Right renal pelvis (tissue), 4 donors: ENCODE results near the gene GDF10. TPM values are rescaled to one million over a fixed set of nuclear protein-coding genes. Genes with fewer than 3 reads are reported as not detected.

Experiments used
- DNase-seq, 4 donors: peaks; one replicate each; pipeline ENCODE4 v3.0.0-alpha.2; 2013; ENCODE audit warnings: low read depth in 4 of 4, low spot score in 3 of 4, missing footprints in 1 of 4
- polyA plus RNA-seq, 4 donors: library from polyadenylated mRNA; unstranded; fragments of 120-200 nt; gene quantifications; one replicate each; pipeline ENCODE4 v1.2.1, GENCODE V29; 2013; ENCODE audit not compliant: insufficient read length in 4 of 4

The GDF10 gene
- polyA plus RNA-seq, 4 donors, result 1.7 to 2.9 (median 1.9) TPM

GRCh38 chr10:47269294-47269693 is 30.7 kb upstream of the GDF10 start:
- DNase-seq, result no peak

GRCh38 chr10:47276071-47276470 is 23.9 kb upstream of the GDF10 start:
- no peak for DNase-seq

- DNase-seq, result no peak
Observed at GRCh38 chr10:47276576-47277351, 23.2 kb upstream of the GDF10 start.

- DNase-seq, result no peak
Observed at GRCh38 chr10:47277352-47278151, 22.4 kb upstream of the GDF10 start.

GRCh38 chr10:47278152-47278473 is 21.9 kb upstream of the GDF10 start:
- DNase-seq, result no peak

- no peak for DNase-seq
Observed at GRCh38 chr10:47278720-47279119, 21.3 kb upstream of the GDF10 start.

GRCh38 chr10:47279276-47279675 is 20.7 kb upstream of the GDF10 start:
- no peak for DNase-seq

GRCh38 chr10:47282005-47282656 is 17.9 kb upstream of the GDF10 start:
- DNase-seq, result no peak

- DNase-seq, result no peak
Observed at GRCh38 chr10:47282657-47283018, 17.4 kb upstream of the GDF10 start.

- no peak for DNase-seq
Observed at GRCh38 chr10:47283101-47283630, 16.8 kb upstream of the GDF10 start.

GRCh38 chr10:47283848-47284247 is 16.1 kb upstream of the GDF10 start:
- DNase-seq, result no peak

- no peak for DNase-seq
Observed at GRCh38 chr10:47285381-47286115, 14.4 kb upstream of the GDF10 start.

- no peak for DNase-seq
Observed at GRCh38 chr10:47286116-47286505, 13.9 kb upstream of the GDF10 start.

GRCh38 chr10:47286591-47287315 is 13.2 kb upstream of the GDF10 start:
- DNase-seq, result no peak

GRCh38 chr10:47287365-47287802 is 12.6 kb upstream of the GDF10 start:
- DNase-seq, result no peak

- DNase-seq, result no peak
Observed at GRCh38 chr10:47287805-47288204, 12.2 kb upstream of the GDF10 start.

GRCh38 chr10:47288236-47288635 is 11.8 kb upstream of the GDF10 start:
- no peak for DNase-seq

- DNase-seq, result no peak
Observed at GRCh38 chr10:47288916-47289495, 11.0 kb upstream of the GDF10 start.

GRCh38 chr10:47289921-47290320 is 10.1 kb upstream of the GDF10 start:
- no peak for DNase-seq

- no peak for DNase-seq
Observed at GRCh38 chr10:47290338-47290737, 9.7 kb upstream of the GDF10 start.
